CD4-positive, alpha-beta T cell treated with Interleukin-4 for 4 hours (primary cell): Measurements from ENCODE around the gene ITPR1.
A peak's percentile ranks its signal among the peaks of the same experiment; 100 is the strongest.

ENCODE experiments used
- DNase-seq: peaks from one replicate; pipeline ENCODE4 v3.0.0-alpha.2; 2020

Gene ITPR1

GRCh38 chr3:4882548-4882947 lies 389.4 kb downstream of the ITPR1 start:
- DNase-seq = no peak

GRCh38 chr3:4883011-4883410 lies 389.9 kb downstream of the ITPR1 start:
- no peak for DNase-seq

- DNase-seq = no peak
These were observed 391.7 kb downstream of the ITPR1 start for GRCh38 chr3:4884888-4885287.

GRCh38 chr3:4885316-4885715 lies 392.2 kb downstream of the ITPR1 start:
- no peak for DNase-seq

GRCh38 chr3:4886448-4886847 lies 393.3 kb downstream of the ITPR1 start:
- no peak for DNase-seq

GRCh38 chr3:4887177-4887576 lies 394.0 kb downstream of the ITPR1 start:
- DNase-seq = no peak

GRCh38 chr3:4888913-4889846 lies 396.0 kb downstream of the ITPR1 start:
- DNase-seq = peak; percentile 57

GRCh38 chr3:4889896-4890295 lies 396.7 kb downstream of the ITPR1 start:
- no peak for DNase-seq

GRCh38 chr3:4894891-4895530 lies 401.9 kb downstream of the ITPR1 start:
- no peak for DNase-seq

- DNase-seq = no peak
These were observed 402.7 kb downstream of the ITPR1 start for GRCh38 chr3:4895838-4896237.
